ENCODE data around the gene PLEKHS1.

The PLEKHS1 gene

GRCh38 chr10:113740850-113741249 lies 10.6 kb upstream of the PLEKHS1 start:
- H3K27ac ChIP-seq (ENCODE audit: low read depth, low read length), result no peak overlapping the region
- H3K27me3 ChIP-seq (ENCODE audit: control insufficient read depth, insufficient read depth, low read length), result no peaks in the 10 kb centered on the region
- no peaks in the 10 kb centered on the region for H3K36me3 ChIP-seq (ENCODE audit: control insufficient read depth, insufficient read depth, low read length)
- no peak overlapping the region for H3K9ac ChIP-seq (ENCODE audit: low read depth, low read length)
- H3K9me3 ChIP-seq (ENCODE audit: control insufficient read depth, insufficient read depth, low read length), result no peaks in the 10 kb centered on the region
- no peak overlapping the region for H3K4me3 ChIP-seq (ENCODE audit: low read depth, low read length)
- peaks cover 8% of the 10 kb centered on the region for H3K4me1 ChIP-seq (ENCODE audit: control insufficient read depth, insufficient read depth, low read length)

- no peaks in the 10 kb centered on the region for H3K36me3 ChIP-seq (ENCODE audit: control insufficient read depth, insufficient read depth, low read length)
- H3K9ac ChIP-seq (ENCODE audit: low read depth, low read length), result no peak overlapping the region
- H3K27me3 ChIP-seq (ENCODE audit: control insufficient read depth, insufficient read depth, low read length), result no peaks in the 10 kb centered on the region
- H3K27ac ChIP-seq (ENCODE audit: low read depth, low read length), result no peak overlapping the region
- no peaks in the 10 kb centered on the region for H3K9me3 ChIP-seq (ENCODE audit: control insufficient read depth, insufficient read depth, low read length)
- no peak overlapping the region for H3K4me3 ChIP-seq (ENCODE audit: low read depth, low read length)
- H3K4me1 ChIP-seq (ENCODE audit: control insufficient read depth, insufficient read depth, low read length), result no peaks in the 10 kb centered on the region
These were observed 9.0 kb upstream of the PLEKHS1 start for GRCh38 chr10:113742466-113742865.

DNA sequence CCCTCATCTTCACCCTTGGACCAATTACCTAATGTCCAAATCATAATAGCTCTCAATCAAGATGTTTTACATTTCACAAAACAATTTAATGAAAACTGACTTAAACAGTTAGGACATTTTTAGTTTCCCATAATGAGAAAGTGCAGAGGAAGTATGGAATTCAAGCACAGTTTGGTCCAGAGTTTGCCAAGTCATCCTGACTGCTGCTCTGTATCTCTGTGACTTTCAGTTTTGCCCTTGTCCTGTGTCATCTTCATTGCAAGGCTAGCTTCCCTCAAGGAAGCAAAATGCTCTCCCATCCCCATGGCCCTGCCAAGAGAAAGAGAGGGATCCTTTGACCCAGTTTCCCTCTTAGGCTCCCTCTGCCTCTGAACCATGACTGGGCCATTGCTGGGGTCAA lies 7.9 kb upstream of the PLEKHS1 start:
- no peaks in the 10 kb centered on the region for H3K4me1 ChIP-seq (ENCODE audit: control insufficient read depth, insufficient read depth, low read length)
- H3K36me3 ChIP-seq (ENCODE audit: control insufficient read depth, insufficient read depth, low read length), result no peaks in the 10 kb centered on the region
- no peak overlapping the region for H3K4me3 ChIP-seq (ENCODE audit: low read depth, low read length)
- no peak overlapping the region for H3K27ac ChIP-seq (ENCODE audit: low read depth, low read length)
- H3K9ac ChIP-seq (ENCODE audit: low read depth, low read length), result no peak overlapping the region
- H3K27me3 ChIP-seq (ENCODE audit: control insufficient read depth, insufficient read depth, low read length), result no peaks in the 10 kb centered on the region
- no peaks in the 10 kb centered on the region for H3K9me3 ChIP-seq (ENCODE audit: control insufficient read depth, insufficient read depth, low read length)

- Histone ChIP-seq H3K27me3 (ENCODE audit: control insufficient read depth, insufficient read depth, low read length) (no peaks in the 10 kb centered on the region), H3K36me3 (ENCODE audit: control insufficient read depth, insufficient read depth, low read length) (no peaks in the 10 kb centered on the region), H3K9me3 (ENCODE audit: control insufficient read depth, insufficient read depth, low read length) (no peaks in the 10 kb centered on the region), H3K4me1 (ENCODE audit: control insufficient read depth, insufficient read depth, low read length) (no peaks in the 10 kb centered on the region), H3K27ac (ENCODE audit: low read depth, low read length) (no peak overlapping the region), H3K4me3 (ENCODE audit: low read depth, low read length) (no peak overlapping the region), H3K9ac (ENCODE audit: low read depth, low read length) (no peak overlapping the region)
These were observed 6.1 kb upstream of the PLEKHS1 start for GRCh38 chr10:113745374-113745773.

- no peak overlapping the region for H3K4me3 ChIP-seq (ENCODE audit: low read depth, low read length)
- no peaks in the 10 kb centered on the region for H3K9me3 ChIP-seq (ENCODE audit: control insufficient read depth, insufficient read depth, low read length)
- H3K36me3 ChIP-seq (ENCODE audit: control insufficient read depth, insufficient read depth, low read length), result no peaks in the 10 kb centered on the region
- H3K4me1 ChIP-seq (ENCODE audit: control insufficient read depth, insufficient read depth, low read length), result no peaks in the 10 kb centered on the region
- H3K27me3 ChIP-seq (ENCODE audit: control insufficient read depth, insufficient read depth, low read length), result no peaks in the 10 kb centered on the region
- no peak overlapping the region for H3K9ac ChIP-seq (ENCODE audit: low read depth, low read length)
- no peak overlapping the region for H3K27ac ChIP-seq (ENCODE audit: low read depth, low read length)
These were observed 5.1 kb upstream of the PLEKHS1 start for GRCh38 chr10:113746217-113746957.

- H3K9me3 ChIP-seq (ENCODE audit: control insufficient read depth, insufficient read depth, low read length), result no peaks in the 10 kb centered on the region
- H3K27ac ChIP-seq (ENCODE audit: low read depth, low read length), result no peak overlapping the region
These were observed 1.1 kb downstream of the PLEKHS1 start for GRCh38 chr10:113752553-113752952.

DNA sequence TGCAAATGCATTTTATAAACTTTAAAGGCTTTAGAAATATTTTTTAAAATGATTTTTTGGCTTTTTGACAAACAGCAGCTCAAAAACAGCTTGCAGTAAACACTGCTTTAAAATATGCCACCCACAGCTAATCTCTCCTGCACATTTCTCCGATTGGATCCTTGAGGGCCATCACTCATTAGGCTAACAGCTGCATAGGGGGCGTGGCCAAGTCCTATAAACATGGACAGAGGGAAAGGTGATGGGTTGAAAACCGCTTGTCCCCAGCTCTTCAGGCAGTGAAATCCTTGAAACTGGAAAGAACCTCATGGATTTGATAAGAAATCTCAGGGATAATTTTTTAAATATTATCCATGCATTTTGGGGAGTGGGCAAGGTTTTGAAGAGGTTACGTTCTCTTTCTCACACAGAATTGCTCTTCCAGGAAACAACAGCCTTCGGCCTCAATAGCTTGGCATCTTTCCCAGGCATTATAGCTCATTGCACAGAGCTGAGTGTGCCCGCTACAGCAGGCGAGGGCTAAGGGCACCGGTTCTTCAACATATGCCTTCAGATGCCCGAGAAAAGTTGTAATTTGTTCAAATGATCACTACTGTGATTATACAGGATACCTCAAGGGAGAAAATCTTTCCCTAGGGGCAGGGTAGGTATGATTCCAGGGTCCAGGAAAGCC lies 1.7 kb downstream of the PLEKHS1 start:
- no peak overlapping the region for H3K4me3 ChIP-seq (ENCODE audit: low read depth, low read length)
- H3K9ac ChIP-seq (ENCODE audit: low read depth, low read length), result no peak overlapping the region
- no peaks in the 10 kb centered on the region for H3K27me3 ChIP-seq (ENCODE audit: control insufficient read depth, insufficient read depth, low read length)
- no peaks in the 10 kb centered on the region for H3K36me3 ChIP-seq (ENCODE audit: control insufficient read depth, insufficient read depth, low read length)
- no peaks in the 10 kb centered on the region for H3K4me1 ChIP-seq (ENCODE audit: control insufficient read depth, insufficient read depth, low read length)
- H3K9me3 ChIP-seq (ENCODE audit: control insufficient read depth, insufficient read depth, low read length), result no peaks in the 10 kb centered on the region
- no peak overlapping the region for H3K27ac ChIP-seq (ENCODE audit: low read depth, low read length)

More at GRCh38 chr10:113752553-113752952, 1.1 kb downstream of the PLEKHS1 start:
- H3K4me3 ChIP-seq (ENCODE audit: low read depth, low read length), result no peak overlapping the region
- no peak overlapping the region for H3K9ac ChIP-seq (ENCODE audit: low read depth, low read length)
- no peaks in the 10 kb centered on the region for H3K4me1 ChIP-seq (ENCODE audit: control insufficient read depth, insufficient read depth, low read length)
- no peaks in the 10 kb centered on the region for H3K36me3 ChIP-seq (ENCODE audit: control insufficient read depth, insufficient read depth, low read length)
- H3K27me3 ChIP-seq (ENCODE audit: control insufficient read depth, insufficient read depth, low read length), result no peaks in the 10 kb centered on the region

DNA sequence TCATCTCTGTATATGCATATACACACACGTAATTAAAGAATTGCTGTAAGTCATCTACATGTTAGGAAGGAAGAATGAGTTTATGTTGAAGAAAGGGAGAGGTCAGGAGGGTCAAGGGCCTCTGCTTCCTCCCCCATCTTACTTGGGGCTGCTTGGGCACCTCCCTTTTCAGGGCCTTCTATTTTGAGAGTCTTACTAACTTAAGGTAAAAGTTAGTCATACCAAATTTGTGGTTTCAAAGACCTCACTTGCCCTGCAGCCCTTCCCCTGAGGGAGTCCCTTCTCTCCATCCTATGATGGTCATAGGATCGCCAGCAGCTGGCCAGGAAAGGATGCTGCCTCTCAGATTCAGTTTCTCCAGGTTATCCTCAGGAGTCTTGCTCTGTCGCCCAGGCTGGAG lies 2.6 kb downstream of the PLEKHS1 start:
- H3K9ac ChIP-seq (ENCODE audit: low read depth, low read length), result no peak overlapping the region
- H3K4me3 ChIP-seq (ENCODE audit: low read depth, low read length), result no peak overlapping the region
- no peaks in the 10 kb centered on the region for H3K4me1 ChIP-seq (ENCODE audit: control insufficient read depth, insufficient read depth, low read length)
- no peak overlapping the region for H3K27ac ChIP-seq (ENCODE audit: low read depth, low read length)
- no peaks in the 10 kb centered on the region for H3K36me3 ChIP-seq (ENCODE audit: control insufficient read depth, insufficient read depth, low read length)
- no peaks in the 10 kb centered on the region for H3K9me3 ChIP-seq (ENCODE audit: control insufficient read depth, insufficient read depth, low read length)
- H3K27me3 ChIP-seq (ENCODE audit: control insufficient read depth, insufficient read depth, low read length), result no peaks in the 10 kb centered on the region

GRCh38 chr10:113754768-113755167 lies 3.3 kb downstream of the PLEKHS1 start:
- Histone ChIP-seq H3K36me3 (ENCODE audit: control insufficient read depth, insufficient read depth, low read length) (no peaks in the 10 kb centered on the region), H3K27ac (ENCODE audit: low read depth, low read length) (no peak overlapping the region), H3K4me1 (ENCODE audit: control insufficient read depth, insufficient read depth, low read length) (no peaks in the 10 kb centered on the region), H3K9me3 (ENCODE audit: control insufficient read depth, insufficient read depth, low read length) (no peaks in the 10 kb centered on the region), H3K27me3 (ENCODE audit: control insufficient read depth, insufficient read depth, low read length) (no peaks in the 10 kb centered on the region), H3K4me3 (ENCODE audit: low read depth, low read length) (no peak overlapping the region), H3K9ac (ENCODE audit: low read depth, low read length) (no peak overlapping the region)

- H3K27ac ChIP-seq (ENCODE audit: low read depth, low read length), result no peak overlapping the region
- H3K4me3 ChIP-seq (ENCODE audit: low read depth, low read length), result no peak overlapping the region
- no peak overlapping the region for H3K9ac ChIP-seq (ENCODE audit: low read depth, low read length)
- H3K36me3 ChIP-seq (ENCODE audit: control insufficient read depth, insufficient read depth, low read length), result no peaks in the 10 kb centered on the region
- no peaks in the 10 kb centered on the region for H3K27me3 ChIP-seq (ENCODE audit: control insufficient read depth, insufficient read depth, low read length)
- no peaks in the 10 kb centered on the region for H3K9me3 ChIP-seq (ENCODE audit: control insufficient read depth, insufficient read depth, low read length)
- no peaks in the 10 kb centered on the region for H3K4me1 ChIP-seq (ENCODE audit: control insufficient read depth, insufficient read depth, low read length)
These were observed 5.6 kb downstream of the PLEKHS1 start for GRCh38 chr10:113756940-113757543.

GRCh38 chr10:113762083-113762482 lies 10.6 kb downstream of the PLEKHS1 start:
- Histone ChIP-seq H3K36me3 (ENCODE audit: control insufficient read depth, insufficient read depth, low read length) (no peaks in the 10 kb centered on the region), H3K27ac (ENCODE audit: low read depth, low read length) (no peak overlapping the region), H3K27me3 (ENCODE audit: control insufficient read depth, insufficient read depth, low read length) (no peaks in the 10 kb centered on the region), H3K4me1 (ENCODE audit: control insufficient read depth, insufficient read depth, low read length) (no peaks in the 10 kb centered on the region), H3K4me3 (ENCODE audit: low read depth, low read length) (no peak overlapping the region), H3K9me3 (ENCODE audit: control insufficient read depth, insufficient read depth, low read length) (0 out of 2 replicates have a peak, but pooled peaks cover 3% of the 10 kb centered on the region), H3K9ac (ENCODE audit: low read depth, low read length) (no peak overlapping the region)
